ENCODE measurements around the gene EPS15.

The EPS15 gene

DNA sequence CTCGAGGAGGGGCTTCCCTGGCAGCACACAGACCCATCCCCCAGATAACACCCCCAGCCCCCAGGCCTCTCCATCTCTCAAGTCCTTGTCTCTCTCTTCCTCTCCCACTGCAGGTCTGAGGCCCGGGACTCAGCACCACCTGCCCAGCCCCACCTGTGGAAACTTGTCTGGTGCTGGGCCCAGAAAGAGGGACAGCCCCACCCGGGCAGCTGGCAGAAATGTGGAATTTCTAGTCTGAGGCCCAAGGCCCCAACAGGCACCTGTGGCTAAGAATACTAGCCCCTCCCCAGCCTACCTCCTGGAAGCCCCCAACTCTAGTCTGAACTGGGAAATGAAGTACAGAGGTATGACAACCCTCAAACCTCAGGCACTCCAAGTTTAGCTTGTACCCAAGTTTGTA is 204.1 kb downstream of the EPS15 start:
- DNase-seq (ENCODE audit: low spot score) = no peak

DNA sequence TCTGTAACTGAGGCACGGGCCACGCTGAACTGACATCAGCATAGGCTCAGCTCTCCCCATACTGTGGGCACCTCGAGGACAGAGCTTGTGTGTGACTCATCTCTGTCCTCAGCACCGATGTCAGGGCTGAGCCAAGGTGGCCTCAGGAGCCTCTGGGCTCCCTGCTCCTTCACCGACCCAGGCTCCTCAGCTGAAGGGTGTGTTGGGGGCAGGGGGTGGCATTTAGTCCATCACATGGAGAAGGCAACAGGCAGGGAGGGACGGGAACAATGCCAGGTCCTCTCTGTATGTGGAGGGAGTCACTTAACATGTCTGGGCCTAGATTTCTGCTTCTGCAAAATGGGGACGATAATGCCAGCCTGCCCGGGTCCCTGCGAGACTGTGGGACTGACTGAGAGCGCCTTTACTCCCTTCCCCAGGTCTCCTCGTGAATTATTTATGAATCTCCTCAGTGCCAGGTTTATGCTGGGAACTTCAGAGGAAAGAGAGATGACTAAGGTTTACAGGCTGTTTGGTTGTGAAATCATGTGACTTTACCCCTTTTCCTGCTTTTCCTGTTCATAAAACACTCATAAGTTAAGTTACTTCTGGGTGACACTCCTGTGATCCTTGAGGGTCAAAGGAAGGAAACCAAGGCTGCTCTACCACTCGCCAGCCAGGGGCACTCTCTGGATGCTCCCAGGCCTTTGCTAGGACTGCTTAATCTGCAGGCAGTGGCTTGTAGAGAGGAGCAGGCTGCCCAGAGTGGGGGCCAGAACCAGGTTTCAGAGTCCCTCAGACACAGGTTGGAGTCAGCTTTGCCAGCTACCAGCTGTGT is 204.9 kb downstream of the EPS15 start:
- DNase-seq (ENCODE audit: low spot score) = no peak

DNA sequence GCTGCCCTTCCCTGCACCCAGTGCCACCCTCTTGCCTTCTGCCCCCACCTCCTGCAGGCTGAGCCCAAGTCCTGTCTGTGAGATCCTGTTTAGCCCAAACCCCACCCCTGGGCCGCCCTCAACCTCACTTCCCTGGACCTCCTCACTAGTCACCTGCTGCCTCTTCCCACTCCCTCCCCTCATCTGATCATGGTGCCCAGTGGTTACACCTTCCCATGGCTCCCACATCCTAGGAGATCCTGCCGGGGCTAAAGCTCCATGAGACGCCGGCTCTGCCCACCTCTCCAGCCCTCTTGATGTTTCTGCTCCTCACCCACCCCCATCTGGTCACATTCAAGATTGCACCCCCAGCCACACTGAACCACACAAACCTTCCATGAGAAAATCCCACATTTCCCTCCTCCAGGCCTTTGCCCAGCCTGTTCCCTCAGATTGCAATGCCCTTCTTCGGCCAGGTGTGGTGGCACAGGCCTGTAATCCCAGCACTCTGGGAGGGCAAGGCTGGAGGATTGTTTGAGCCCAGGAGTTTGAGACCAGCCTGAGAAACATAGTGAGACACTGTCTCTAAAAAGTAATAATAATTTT is 205.7 kb downstream of the EPS15 start:
- DNase-seq (ENCODE audit: low spot score) = no peak

DNA sequence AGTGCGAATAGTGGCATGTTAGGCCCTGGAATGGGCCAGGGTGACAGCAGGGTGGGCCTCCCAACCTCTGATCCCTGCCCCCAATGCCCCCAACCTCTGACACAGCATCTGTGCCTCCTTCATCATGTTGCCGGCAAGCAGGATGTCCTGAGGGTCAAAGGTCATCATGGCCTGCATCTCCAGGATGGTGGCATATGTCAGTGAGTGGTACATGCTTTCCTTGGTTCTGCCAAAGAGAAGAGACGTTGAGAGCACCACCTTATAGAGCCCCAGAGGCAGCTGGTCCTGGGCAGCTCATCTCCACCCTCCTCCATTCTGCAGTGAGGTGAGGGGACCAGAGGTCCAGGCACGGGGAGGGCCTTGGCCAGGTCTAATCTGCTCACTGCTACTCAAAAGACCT is 206.3 kb downstream of the EPS15 start:
- no peak for DNase-seq (ENCODE audit: low spot score)

DNA sequence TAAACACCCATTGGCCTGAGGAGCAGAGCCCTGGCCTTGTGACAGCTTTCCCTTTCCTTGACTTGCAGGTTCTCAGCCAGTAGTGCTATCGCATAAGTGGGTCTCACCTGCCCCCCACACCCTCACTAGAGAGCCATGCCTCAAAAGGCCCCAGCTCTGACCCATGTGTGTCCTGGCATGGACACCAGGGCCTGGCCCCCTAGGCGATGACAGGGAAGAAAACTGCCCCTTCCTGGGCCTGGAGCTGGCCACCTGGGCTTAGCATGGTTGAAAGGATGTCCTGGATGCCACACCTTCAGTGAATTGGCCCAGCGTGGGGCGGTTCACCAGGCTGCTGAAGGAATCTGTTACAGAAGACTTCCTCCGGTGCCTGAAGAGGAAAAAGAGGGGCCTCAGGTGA is 207.2 kb downstream of the EPS15 start:
- DNase-seq (ENCODE audit: low spot score) = no peak

DNA sequence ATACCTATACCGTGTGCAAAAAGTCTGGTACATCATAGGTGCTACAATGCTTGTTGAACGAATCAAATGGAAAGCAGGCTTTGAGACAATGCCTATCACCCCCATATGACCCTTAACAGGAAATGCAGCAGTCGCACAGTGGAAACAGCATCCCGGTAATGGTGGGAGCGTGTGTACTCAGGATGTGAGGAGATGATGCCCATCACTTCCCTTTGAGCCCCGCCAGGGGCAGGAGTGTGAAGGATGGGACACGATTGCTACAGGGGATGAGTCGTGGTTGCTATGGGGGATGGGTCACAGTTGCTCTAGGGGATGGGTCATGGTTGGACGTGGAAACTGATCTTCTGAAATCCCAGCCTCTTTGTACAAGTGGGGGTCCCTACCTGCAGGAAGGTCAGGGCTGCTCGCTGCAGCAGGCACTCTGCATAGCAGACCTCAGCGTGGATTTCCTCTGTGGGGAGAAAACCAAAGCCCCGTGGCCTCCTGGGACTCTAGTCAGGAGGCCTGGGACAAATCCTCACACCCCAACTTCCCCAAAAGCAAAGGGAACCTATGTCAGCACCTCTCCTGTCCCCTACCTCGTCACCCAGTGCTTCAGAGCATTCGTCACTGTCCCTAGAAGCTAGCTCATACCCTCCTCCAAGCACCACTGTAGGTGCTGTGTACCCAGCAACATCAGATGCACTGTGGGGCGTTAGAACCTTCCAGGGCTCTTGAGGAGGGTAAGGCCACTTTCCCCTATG is 208.0 kb downstream of the EPS15 start:
- DNase-seq (ENCODE audit: low spot score) = no peak

DNA sequence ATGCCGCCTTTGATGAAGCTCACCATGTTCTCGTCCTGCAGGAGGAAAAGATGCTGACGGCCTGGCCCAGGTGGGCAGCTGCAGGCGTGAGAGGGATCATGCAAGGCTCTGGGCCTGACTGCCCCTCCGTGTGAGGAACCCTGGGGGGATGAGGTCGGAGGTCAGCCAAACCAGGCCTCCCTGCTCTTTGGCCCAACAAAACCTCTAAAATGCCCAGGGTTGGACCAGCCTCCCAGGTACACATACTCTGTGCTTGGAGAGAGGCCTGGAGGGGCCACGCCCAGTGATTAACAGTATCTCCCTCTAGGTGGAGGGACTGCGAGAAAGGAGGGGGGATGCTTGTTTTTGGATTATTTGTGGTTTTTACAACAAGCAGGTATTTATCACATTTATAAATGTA is 209.8 kb downstream of the EPS15 start:
- DNase-seq (ENCODE audit: low spot score) = no peak

DNA sequence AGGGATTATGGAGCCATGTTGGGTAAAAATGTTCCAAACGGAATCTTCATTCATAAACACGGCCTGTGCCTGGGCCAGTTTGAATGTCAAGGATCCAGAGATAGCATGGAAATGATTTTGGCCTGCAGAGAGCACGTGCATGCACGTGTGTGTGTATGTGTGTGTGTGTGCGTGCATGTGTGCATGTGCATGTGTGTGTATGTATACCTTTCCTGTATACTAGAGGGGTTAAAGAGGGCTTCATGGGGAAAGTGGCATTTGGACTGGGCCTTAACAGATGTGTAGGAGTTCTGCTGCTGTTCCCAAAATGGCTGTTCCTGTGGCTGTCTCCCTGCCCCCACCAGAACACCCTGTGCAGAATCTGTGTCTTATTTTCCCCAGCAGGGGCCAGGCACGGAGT is 210.4 kb downstream of the EPS15 start:
- DNase-seq (ENCODE audit: low spot score) = no peak

DNA sequence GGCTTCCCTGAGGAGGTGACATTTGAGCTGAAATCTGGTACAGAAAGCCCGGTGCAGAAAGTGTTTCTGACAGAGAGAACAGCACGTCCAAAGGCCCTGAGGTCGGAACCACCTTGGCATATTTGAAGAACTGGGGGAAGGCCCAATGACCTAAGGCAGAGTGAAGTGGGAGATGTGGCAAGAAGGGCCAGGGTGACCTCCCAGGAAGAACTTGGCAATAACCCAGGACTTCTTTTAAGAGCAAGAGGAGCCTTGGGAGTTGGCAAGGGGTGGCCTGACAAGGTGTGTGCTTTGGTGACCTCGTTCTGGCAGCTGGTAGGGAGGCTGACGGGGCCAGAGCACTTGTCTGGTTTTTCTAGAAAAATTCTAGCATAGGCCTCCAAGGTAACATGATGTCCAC is 212.1 kb downstream of the EPS15 start:
- no peak for DNase-seq (ENCODE audit: low spot score)

DNA sequence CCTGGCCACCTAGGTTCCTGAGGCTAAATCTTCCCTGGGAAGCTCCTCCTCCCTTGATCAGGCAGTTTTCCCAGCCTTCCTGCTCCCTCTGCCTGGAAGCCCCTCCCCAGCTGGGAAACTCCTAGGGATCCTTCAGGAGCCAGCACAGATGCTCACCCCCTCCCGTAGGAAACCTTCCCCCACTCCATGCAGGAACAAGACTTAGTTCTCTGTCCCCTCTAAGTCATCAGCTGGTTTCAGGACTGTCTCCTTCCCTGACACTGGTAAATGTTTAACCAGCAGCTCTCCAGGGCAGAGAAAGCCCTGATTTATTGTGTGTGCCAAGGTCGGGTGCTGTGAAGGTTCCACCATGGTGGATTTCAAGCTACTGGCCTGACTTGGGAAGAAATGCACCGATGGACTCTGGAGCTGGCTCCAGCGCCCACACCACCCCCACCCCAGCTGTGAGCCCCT is 213.7 kb downstream of the EPS15 start:
- DNase-seq (ENCODE audit: low spot score) = no peak

DNA sequence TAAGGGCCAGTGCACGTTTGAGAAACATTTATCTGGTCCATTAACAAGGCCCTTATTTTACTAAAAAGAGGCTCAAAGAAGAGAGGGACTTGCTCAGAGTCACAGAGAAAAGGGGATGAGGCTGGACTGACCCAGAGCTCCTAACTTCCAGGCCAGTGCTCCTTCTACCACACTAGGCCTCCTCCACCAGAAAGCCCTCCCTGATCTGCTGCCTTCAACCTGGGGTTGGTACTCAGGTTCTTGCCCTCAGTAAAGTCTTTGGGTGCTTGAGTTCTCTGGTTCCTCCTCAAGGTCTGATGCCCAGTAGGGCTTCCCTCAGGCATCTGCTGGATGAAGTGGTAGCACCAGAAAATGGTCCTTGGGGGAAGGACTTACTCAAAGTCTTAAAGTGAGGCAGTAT is 214.7 kb downstream of the EPS15 start:
- no peak for DNase-seq (ENCODE audit: low spot score)

Data from pons (tissue), 1 donor.